RWPE1 (cell line): ENCODE measurements around the gene TRAK2.

ENCODE experiments used
- CTCF ChIA-PET: fragments of 350-600 bp; sonication (Branson Sonifier 250); formaldehyde crosslinking; extraction: SDS; loops from one replicate; lab custom pipeline; 2021; lab: Yijun Ruan, JAX
- POLR2A ChIA-PET: fragments of 400-600 bp; formaldehyde crosslinking; extraction: SDS; loops from one replicate; lab custom pipeline; 2020; ENCODE audit warnings: antibody characterized with exemption; ENCODE audit not compliant: low non-redundant PET; lab: Yijun Ruan, JAX
- DNase-seq: peaks from one replicate; pipeline ENCODE4 v3.0.0; 2012; ENCODE audit warnings: low spot score
- H3K27ac ChIP-seq: fragments of 450-650 bp; 2 replicates; pipeline ENCODE4 v1.5.1; 2017
- TF ChIP-seq, protein P1 (sequence below): fragments of 450-650 bp; conservative IDR thresholded peaks from 2 replicates; pipeline ENCODE4 v1.5.1; 2017; ENCODE audit warnings: low read depth, mild to moderate bottlenecking

Gene TRAK2

DNA sequence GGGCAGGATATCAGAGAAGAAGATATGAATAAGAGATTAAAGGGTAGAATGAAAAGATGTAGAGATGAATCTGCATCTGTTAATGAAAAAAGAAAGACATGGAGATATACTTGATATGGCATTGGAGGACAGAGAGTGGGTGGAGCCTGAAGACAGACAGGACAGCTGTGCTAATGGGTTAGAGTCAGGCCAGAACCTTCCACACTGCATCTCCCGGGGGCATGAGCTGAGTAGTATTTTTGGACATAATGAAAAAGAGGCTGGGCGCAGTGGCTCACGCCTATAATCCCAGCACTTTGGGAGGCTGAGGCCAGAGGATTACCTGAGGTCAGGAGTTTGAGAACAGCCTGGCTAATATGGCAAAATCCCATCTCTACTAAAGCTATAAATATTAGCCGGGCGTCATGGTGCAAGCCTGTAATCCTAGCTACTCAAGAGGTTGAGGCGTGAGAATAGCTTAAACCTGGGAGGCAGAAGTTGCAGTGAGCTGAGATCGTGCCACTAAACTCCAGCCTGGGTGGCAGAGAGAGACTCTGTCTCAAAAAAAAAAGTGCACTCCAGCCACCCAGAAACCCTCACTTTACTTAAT is 105.5 kb downstream of the TRAK2 start:
- no peak overlapping the region for H3K27ac ChIP-seq
- CTCF ChIA-PET, result interaction anchor here (1.6 kb wide), 1 partner anchor 114 kb away, joined by 7 read pairs; no protein-coding TSS in a partner anchor
- POLR2A ChIA-PET, result no interaction called here
- no peak for DNase-seq
- TF ChIP-seq, protein P1, sequence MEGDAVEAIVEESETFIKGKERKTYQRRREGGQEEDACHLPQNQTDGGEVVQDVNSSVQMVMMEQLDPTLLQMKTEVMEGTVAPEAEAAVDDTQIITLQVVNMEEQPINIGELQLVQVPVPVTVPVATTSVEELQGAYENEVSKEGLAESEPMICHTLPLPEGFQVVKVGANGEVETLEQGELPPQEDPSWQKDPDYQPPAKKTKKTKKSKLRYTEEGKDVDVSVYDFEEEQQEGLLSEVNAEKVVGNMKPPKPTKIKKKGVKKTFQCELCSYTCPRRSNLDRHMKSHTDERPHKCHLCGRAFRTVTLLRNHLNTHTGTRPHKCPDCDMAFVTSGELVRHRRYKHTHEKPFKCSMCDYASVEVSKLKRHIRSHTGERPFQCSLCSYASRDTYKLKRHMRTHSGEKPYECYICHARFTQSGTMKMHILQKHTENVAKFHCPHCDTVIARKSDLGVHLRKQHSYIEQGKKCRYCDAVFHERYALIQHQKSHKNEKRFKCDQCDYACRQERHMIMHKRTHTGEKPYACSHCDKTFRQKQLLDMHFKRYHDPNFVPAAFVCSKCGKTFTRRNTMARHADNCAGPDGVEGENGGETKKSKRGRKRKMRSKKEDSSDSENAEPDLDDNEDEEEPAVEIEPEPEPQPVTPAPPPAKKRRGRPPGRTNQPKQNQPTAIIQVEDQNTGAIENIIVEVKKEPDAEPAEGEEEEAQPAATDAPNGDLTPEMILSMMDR, result no peak

GRCh38 chr2:201344663-201345366 is 106.4 kb downstream of the TRAK2 start:
- H3K27ac ChIP-seq, result no peak overlapping the region
- TF ChIP-seq, protein P1, result no peak
- ChIA-PET POLR2A (no interaction called here), CTCF (interaction anchor here (0.6 to 1.6 kb wide), 3 partner anchors 38 to 202 kb away, joined by 3 to 7 read pairs (median 4); no protein-coding TSS in a partner anchor)
- DNase-seq, result peak; percentile 16

- H3K27ac ChIP-seq, result no peak overlapping the region
- TF ChIP-seq, protein P1, result no peak
- ChIA-PET POLR2A (no interaction called here), CTCF (interaction anchor here (0.6 kb wide), 1 partner anchor 255 kb away, joined by 5 read pairs; no protein-coding TSS in a partner anchor)
- DNase-seq, result no peak
These were observed 107.7 kb downstream of the TRAK2 start for GRCh38 chr2:201343559-201343958.

DNA sequence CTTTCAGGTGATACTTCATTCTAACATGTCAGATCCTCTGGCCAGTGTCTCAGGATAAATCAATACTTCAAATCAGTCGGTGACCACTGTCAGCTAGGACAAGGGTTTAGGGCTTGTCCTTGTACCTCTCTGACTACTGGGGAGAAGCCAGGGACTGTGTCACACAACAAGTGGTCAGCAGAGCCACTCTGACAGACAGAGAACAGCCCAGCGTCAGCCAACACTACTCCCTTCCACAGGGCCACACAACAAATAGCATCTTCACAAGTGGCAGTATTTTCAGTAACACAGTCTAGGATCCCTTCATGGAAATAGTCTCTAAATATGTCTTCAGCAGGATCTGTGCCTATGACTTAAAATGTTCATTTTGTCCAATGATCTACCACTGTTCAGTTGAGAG is 108.3 kb downstream of the TRAK2 start:
- TF ChIP-seq, protein P1, result no peak
- H3K27ac ChIP-seq, result no peak overlapping the region
- ChIA-PET POLR2A (no interaction called here), CTCF (no interaction called here)
- DNase-seq, result no peak

DNA sequence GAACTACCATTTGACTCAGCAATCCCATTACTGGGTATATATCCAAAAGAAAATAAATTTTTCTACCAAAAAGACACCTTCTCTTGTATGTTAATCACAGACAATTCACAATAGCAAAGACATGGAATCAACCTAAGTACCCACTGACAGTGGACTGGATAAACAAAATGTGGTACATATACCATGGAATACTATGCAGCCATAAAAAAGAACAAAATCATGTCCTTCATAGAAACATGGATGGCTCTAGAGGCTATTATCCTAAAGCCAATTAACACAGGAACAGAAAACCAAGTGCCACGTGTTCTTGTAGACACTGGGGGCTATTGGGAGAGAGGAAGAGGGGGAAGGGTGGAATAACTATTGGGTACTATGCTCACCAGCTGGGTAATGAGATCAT is 121.8 kb downstream of the TRAK2 start:
- H3K27ac ChIP-seq, result no peak overlapping the region
- CTCF ChIA-PET, result no interaction called here
- no peak for DNase-seq
- POLR2A ChIA-PET, result no interaction called here
- TF ChIP-seq, protein P1, result no peak

GRCh38 chr2:201327678-201328077 is 123.6 kb downstream of the TRAK2 start:
- POLR2A ChIA-PET, result no interaction called here
- TF ChIP-seq, protein P1, result no peak

More at GRCh38 chr2:201327678-201328077, 123.6 kb downstream of the TRAK2 start:
- H3K27ac ChIP-seq, result no peak overlapping the region
- DNase-seq, result no peak
- CTCF ChIA-PET, result no interaction called here
